Testis (tissue), 2 donors: ENCODE data around the gene MEGF11.

ENCODE experiments used
- CTCF ChIP-seq, 3 experiments: fragments of 450-650 bp in 2 of 3; fragments of 200-600 bp in 1 of 3; sonication (generic) in 1 of 3; IDR thresholded peaks; one replicate each; pipeline ENCODE4 v1.5.1; 2016 to 2019; ENCODE audit warnings: antibody characterized with exemption in 3 of 3, mild to moderate bottlenecking in 2 of 3, moderate library complexity in 1 of 3
- POLR2A ChIP-seq: fragments of 450-650 bp; IDR thresholded peaks from one replicate; pipeline ENCODE4 v1.6.1; 2017; ENCODE audit warnings: antibody characterized with exemption, mild to moderate bottlenecking, moderate library complexity

DNA sequence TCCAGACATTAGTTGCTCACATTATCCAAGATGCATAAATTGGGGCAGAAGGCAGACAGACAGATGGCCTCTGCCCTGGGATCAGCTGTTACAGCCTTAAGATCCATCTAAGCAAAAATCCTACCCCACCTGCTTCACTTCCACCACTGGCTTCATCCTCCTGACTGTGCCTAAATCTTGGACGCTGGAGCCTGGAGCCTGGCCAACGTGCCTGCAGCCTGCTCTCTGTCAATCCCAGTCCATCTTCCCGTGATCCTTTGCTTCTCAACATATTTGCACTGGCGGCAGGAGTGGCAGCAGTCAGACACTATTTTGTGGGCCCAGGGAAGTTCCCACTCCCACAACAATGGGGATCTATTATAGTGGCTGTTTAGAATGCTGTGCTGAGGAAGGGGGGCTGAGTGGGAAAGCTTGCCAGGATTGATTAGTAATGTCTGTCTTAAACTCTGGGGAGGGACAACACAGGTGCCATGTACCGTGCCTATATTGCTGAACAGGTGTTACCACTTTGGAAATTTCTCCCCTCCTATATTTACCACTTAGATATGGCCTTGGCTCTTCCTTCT is 121.2 kb downstream of the MEGF11 start:
- TF ChIP-seq CTCF (IDR thresholded peaks at IDR 0.05) (no peak), POLR2A (no peak)
